ENCODE data around the gene MGARP.

The MGARP gene

GRCh38 chr4:139297001-139297410, 17.0 kb upstream of the MGARP start:
- Histone ChIP-seq H3K79me2 (ENCODE audit: insufficient read depth, low read length) (peaks cover 35% of the 10 kb centered on the region), H3K4me1 (ENCODE audit: insufficient read depth, low read length) (peaks cover 51% of the 10 kb centered on the region), H3K4me3 (ENCODE audit: low read depth in 1 of 2, low read length in 2 of 2) (no peak overlapping the region), H3K9me3 (ENCODE audit: insufficient read depth, low read length, severe bottlenecking) (no peaks in the 10 kb centered on the region), H4K20me1 (ENCODE audit: insufficient read depth, low read length) (peaks cover 4% of the 10 kb centered on the region), H3K27me3 (ENCODE audit: insufficient read depth, low read length, poor library complexity) (no peaks in the 10 kb centered on the region), H3K4me2 (ENCODE audit: insufficient read depth, low read length) (no peak overlapping the region), H3K27ac (ENCODE audit: low read length) (no peak overlapping the region), H3K9ac (ENCODE audit: low read depth, low read length) (no peak overlapping the region), H2AFZ (ENCODE audit: low read depth, low read length) (no peak overlapping the region; the same call in 1 of the 2 replicates), H3K36me3 (ENCODE audit: insufficient read depth, low read length) (peaks cover 31% of the 10 kb centered on the region)
- ATAC-seq (ENCODE audit: insufficient read depth, low read depth) = no peak
- TF ChIP-seq CTCF (IDR thresholded peaks at IDR 0.05; ENCODE audit: borderline replicate concordance, extremely low read depth, low read length, poor library complexity, severe bottlenecking) (no peak), EZH2 (IDR thresholded peaks at IDR 0.05; ENCODE audit: borderline replicate concordance, low read depth, low read length, severe bottlenecking) (no peak)
- DNase-seq = no peak

GRCh38 chr4:139295942-139296299, 15.9 kb upstream of the MGARP start:
- H3K4me1 ChIP-seq (ENCODE audit: insufficient read depth, low read length) = peaks cover 51% of the 10 kb centered on the region
- no peaks in the 10 kb centered on the region for H4K20me1 ChIP-seq (ENCODE audit: insufficient read depth, low read length)
- TF ChIP-seq EZH2 (IDR thresholded peaks at IDR 0.05; ENCODE audit: borderline replicate concordance, low read depth, low read length, severe bottlenecking) (no peak), CTCF (IDR thresholded peaks at IDR 0.05; ENCODE audit: borderline replicate concordance, extremely low read depth, low read length, poor library complexity, severe bottlenecking) (no peak)
- H3K4me3 ChIP-seq (ENCODE audit: low read depth in 1 of 2, low read length in 2 of 2) = peak overlapping the region in 1 of 2 experiments; percentile 94; a peak in 3 of 4 replicates
- DNase-seq (no peak), ATAC-seq (ENCODE audit: insufficient read depth, low read depth) (peak; percentile 8)
- peak overlapping the region; percentile 83 for H3K9ac ChIP-seq (ENCODE audit: low read depth, low read length)
- peak overlapping the region; percentile 73 for H3K4me2 ChIP-seq (ENCODE audit: insufficient read depth, low read length)
- peaks cover 33% of the 10 kb centered on the region for H3K36me3 ChIP-seq (ENCODE audit: insufficient read depth, low read length)
- H3K27ac ChIP-seq (ENCODE audit: low read length) = peak overlapping the region; percentile 60
- no peaks in the 10 kb centered on the region for H3K9me3 ChIP-seq (ENCODE audit: insufficient read depth, low read length, severe bottlenecking)
- H3K27me3 ChIP-seq (ENCODE audit: insufficient read depth, low read length, poor library complexity) = no peaks in the 10 kb centered on the region
- H3K79me2 ChIP-seq (ENCODE audit: insufficient read depth, low read length) = peaks cover 26% of the 10 kb centered on the region
- H2AFZ ChIP-seq (ENCODE audit: low read depth, low read length) = peak overlapping the region; percentile 97

GRCh38 chr4:139295206-139295941, 15.3 kb upstream of the MGARP start:
- Histone ChIP-seq H3K36me3 (ENCODE audit: insufficient read depth, low read length) (peaks cover 33% of the 10 kb centered on the region), H3K79me2 (ENCODE audit: insufficient read depth, low read length) (peaks cover 21% of the 10 kb centered on the region), H3K27ac (ENCODE audit: low read length) (peak overlapping the region; percentile 93), H3K4me2 (ENCODE audit: insufficient read depth, low read length) (peak overlapping the region; percentile 73), H3K4me1 (ENCODE audit: insufficient read depth, low read length) (peaks cover 46% of the 10 kb centered on the region), H3K4me3 (ENCODE audit: low read depth in 1 of 2, low read length in 2 of 2) (peak overlapping the region; percentile 75 to 94), H4K20me1 (ENCODE audit: insufficient read depth, low read length) (no peaks in the 10 kb centered on the region), H3K9me3 (ENCODE audit: insufficient read depth, low read length, severe bottlenecking) (no peaks in the 10 kb centered on the region), H3K9ac (ENCODE audit: low read depth, low read length) (peak overlapping the region; percentile 83), H2AFZ (ENCODE audit: low read depth, low read length) (peak overlapping the region; percentile 97), H3K27me3 (ENCODE audit: insufficient read depth, low read length, poor library complexity) (no peaks in the 10 kb centered on the region)
- DNase-seq (peak; percentile 97), ATAC-seq (ENCODE audit: insufficient read depth, low read depth) (peak; percentile 97)
- TF ChIP-seq CTCF (IDR thresholded peaks at IDR 0.05; ENCODE audit: borderline replicate concordance, extremely low read depth, low read length, poor library complexity, severe bottlenecking) (peak; percentile 98), EZH2 (IDR thresholded peaks at IDR 0.05; ENCODE audit: borderline replicate concordance, low read depth, low read length, severe bottlenecking) (no peak)
